ENCODE measurements around the gene KCP.

The KCP gene

GRCh38 chr7:128899392-128899791, 11.1 kb downstream of the KCP start:
- DNase-seq (ENCODE audit: insufficient read length): no peak
- TF ChIP-seq TAF1 (IDR thresholded peaks at IDR 0.05; ENCODE audit: borderline replicate concordance, low read depth, low read length) (no peak), POLR2A (IDR thresholded peaks at IDR 0.05; ENCODE audit: low read depth, low read length) (no peak), POLR2AphosphoS5 (IDR thresholded peaks at IDR 0.05; ENCODE audit: low read depth, low read length) (no peak)
- FAIRE-seq: no peak

GRCh38 chr7:128895320-128895719, 15.2 kb downstream of the KCP start:
- DNase-seq (ENCODE audit: insufficient read length): no peak
- FAIRE-seq: no peak

GRCh38 chr7:128894101-128894440, 16.4 kb downstream of the KCP start:
- TF ChIP-seq POLR2A (IDR thresholded peaks at IDR 0.05; ENCODE audit: low read depth, low read length) (no peak), POLR2AphosphoS5 (IDR thresholded peaks at IDR 0.05; ENCODE audit: low read depth, low read length) (no peak), TAF1 (IDR thresholded peaks at IDR 0.05; ENCODE audit: borderline replicate concordance, low read depth, low read length) (no peak)
- FAIRE-seq: no peak

More at GRCh38 chr7:128895320-128895719, 15.2 kb downstream of the KCP start:
- TF ChIP-seq POLR2A (IDR thresholded peaks at IDR 0.05; ENCODE audit: low read depth, low read length): no peak

GRCh38 chr7:128893251-128894100, 17.0 kb downstream of the KCP start:
- no peak for DNase-seq (ENCODE audit: insufficient read length)
- no peak for FAIRE-seq

More at GRCh38 chr7:128894101-128894440, 16.4 kb downstream of the KCP start:
- DNase-seq (ENCODE audit: insufficient read length): no peak

GRCh38 chr7:128892521-128893250, 17.8 kb downstream of the KCP start:
- no peak for TF ChIP-seq POLR2A (IDR thresholded peaks at IDR 0.05; ENCODE audit: low read depth, low read length)
- no peak for TF ChIP-seq POLR2AphosphoS5 (IDR thresholded peaks at IDR 0.05; ENCODE audit: low read depth, low read length)
- DNase-seq (ENCODE audit: insufficient read length) (no peak), FAIRE-seq (no peak)

More at GRCh38 chr7:128893251-128894100, 17.0 kb downstream of the KCP start:
- TF ChIP-seq TAF1 (IDR thresholded peaks at IDR 0.05; ENCODE audit: borderline replicate concordance, low read depth, low read length) (no peak), POLR2A (IDR thresholded peaks at IDR 0.05; ENCODE audit: low read depth, low read length) (no peak), POLR2AphosphoS5 (IDR thresholded peaks at IDR 0.05; ENCODE audit: low read depth, low read length) (no peak)

- TF ChIP-seq POLR2AphosphoS5 (IDR thresholded peaks at IDR 0.05; ENCODE audit: low read depth, low read length) (no peak), TAF1 (IDR thresholded peaks at IDR 0.05; ENCODE audit: borderline replicate concordance, low read depth, low read length) (no peak), POLR2A (IDR thresholded peaks at IDR 0.05; ENCODE audit: low read depth, low read length) (no peak)
- no peak for FAIRE-seq
- no peak for DNase-seq (ENCODE audit: insufficient read length)
These were observed 18.6 kb downstream of the KCP start for GRCh38 chr7:128891942-128892269.

- DNase-seq (ENCODE audit: insufficient read length): no peak
These were observed 19.2 kb downstream of the KCP start for GRCh38 chr7:128891110-128891941.

GRCh38 chr7:128890306-128891109, 20.0 kb downstream of the KCP start:
- FAIRE-seq (no peak), DNase-seq (ENCODE audit: insufficient read length) (no peak)
- TF ChIP-seq TAF1 (IDR thresholded peaks at IDR 0.05; ENCODE audit: borderline replicate concordance, low read depth, low read length): no peak

More at GRCh38 chr7:128891110-128891941, 19.2 kb downstream of the KCP start:
- TF ChIP-seq POLR2A (IDR thresholded peaks at IDR 0.05; ENCODE audit: low read depth, low read length) (no peak), TAF1 (IDR thresholded peaks at IDR 0.05; ENCODE audit: borderline replicate concordance, low read depth, low read length) (no peak), POLR2AphosphoS5 (IDR thresholded peaks at IDR 0.05; ENCODE audit: low read depth, low read length) (no peak)
- no peak for FAIRE-seq

GRCh38 chr7:128889121-128889520, 21.4 kb downstream of the KCP start:
- TF ChIP-seq TAF1 (IDR thresholded peaks at IDR 0.05; ENCODE audit: borderline replicate concordance, low read depth, low read length) (no peak), POLR2A (IDR thresholded peaks at IDR 0.05; ENCODE audit: low read depth, low read length) (no peak), POLR2AphosphoS5 (IDR thresholded peaks at IDR 0.05; ENCODE audit: low read depth, low read length) (no peak)
- no peak for DNase-seq (ENCODE audit: insufficient read length)
- no peak for FAIRE-seq

GRCh38 chr7:128888756-128889095, 21.8 kb downstream of the KCP start:
- DNase-seq (ENCODE audit: insufficient read length) (no peak), FAIRE-seq (no peak)
- TF ChIP-seq TAF1 (IDR thresholded peaks at IDR 0.05; ENCODE audit: borderline replicate concordance, low read depth, low read length) (no peak), POLR2AphosphoS5 (IDR thresholded peaks at IDR 0.05; ENCODE audit: low read depth, low read length) (no peak), POLR2A (IDR thresholded peaks at IDR 0.05; ENCODE audit: low read depth, low read length) (no peak)

Measured in GM12892 (cell line).